Chondrocyte (in vitro differentiated cells): ENCODE results near the gene DIP2C. TPM values are rescaled to one million over a fixed set of nuclear protein-coding genes. Genes with fewer than 3 reads are reported as not detected.
A peak's percentile ranks its signal among the peaks of the same experiment; 100 is the strongest.

Experiments used
- DNase-seq: peaks from one replicate; pipeline ENCODE4 v3.0.0; 2021; ENCODE audit warnings: mixed read lengths, low spot score
- H3K27ac Mint-ChIP-seq: one replicate; pipeline ENCODE4 v1.8.0; 2021; ENCODE audit warnings: mild to moderate bottlenecking, moderate library complexity, mixed read lengths; ENCODE audit not compliant: unreplicated experiment
- H3K27me3 Mint-ChIP-seq: 2 replicates; pipeline ENCODE4 v1.8.0; 2021; ENCODE audit warnings: low read depth, mixed read lengths
- H3K36me3 Mint-ChIP-seq: 2 replicates; pipeline ENCODE4 v1.8.0; 2021; ENCODE audit warnings: low read depth, mixed read lengths
- H3K4me1 Mint-ChIP-seq: 2 replicates; pipeline ENCODE4 v1.8.0; 2021; ENCODE audit warnings: low read depth, mild to moderate bottlenecking, mixed read lengths
- H3K4me3 Mint-ChIP-seq: one replicate; pipeline ENCODE4 v1.8.0; 2021; ENCODE audit warnings: mild to moderate bottlenecking, moderate library complexity, mixed read lengths; ENCODE audit not compliant: unreplicated experiment
- H3K9me3 Mint-ChIP-seq: 2 replicates; pipeline ENCODE4 v1.8.0; 2021; ENCODE audit warnings: low read depth, mixed read lengths
- CTCF ChIP-seq: fragments of 200-600 bp; sonication (generic); IDR thresholded peaks from 2 replicates; pipeline ENCODE4 v1.5.0; 2021; ENCODE audit warnings: antibody characterized with exemption, mild to moderate bottlenecking, moderate library complexity
- total RNA-seq: library from RNA; stranded (reverse); gene quantifications from 3 replicates; pipeline ENCODE4 v1.2.1, GENCODE V29; 2021

Gene DIP2C
- total RNA-seq, 1 donor from 2014 or later, result 47.9 TPM

DNA sequence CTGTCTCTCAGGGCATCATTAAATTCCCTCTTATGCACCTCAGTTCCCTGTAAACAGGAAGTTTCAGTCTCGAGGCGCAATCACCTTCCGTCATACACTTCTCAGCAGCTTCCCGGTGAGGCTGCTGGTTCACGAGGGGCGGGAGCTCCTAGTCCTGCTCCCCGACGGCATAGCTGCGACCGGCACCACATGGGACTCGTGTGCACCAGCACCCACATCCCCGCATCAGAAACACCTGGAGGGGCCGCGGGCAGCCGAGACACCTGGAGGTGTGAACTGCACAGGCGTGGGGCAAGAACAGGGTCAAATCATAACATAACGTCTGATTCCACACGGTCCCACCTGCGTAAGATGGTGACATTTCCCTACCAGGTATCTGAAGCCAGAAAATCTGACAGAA lies 52.7 kb downstream of the DIP2C start:
- H3K4me1 Mint-ChIP-seq, result peaks cover 27% of the 10 kb centered on the region

GRCh38 chr10:636016-636730 lies 53.3 kb downstream of the DIP2C start:
- Mint-ChIP-seq H3K4me3 (no peak overlapping the region), H3K9me3 (no peaks in the 10 kb centered on the region)

More for the DNA sequence above, 52.7 kb downstream of the DIP2C start:
- H3K27me3 Mint-ChIP-seq, result no peaks in the 10 kb centered on the region
- no peaks in the 10 kb centered on the region for H3K36me3 Mint-ChIP-seq
- no peak overlapping the region for H3K27ac Mint-ChIP-seq
- no peaks in the 10 kb centered on the region for H3K9me3 Mint-ChIP-seq
- no peak for TF ChIP-seq CTCF
- H3K4me3 Mint-ChIP-seq, result no peak overlapping the region
- DNase-seq, result no peak

DNA sequence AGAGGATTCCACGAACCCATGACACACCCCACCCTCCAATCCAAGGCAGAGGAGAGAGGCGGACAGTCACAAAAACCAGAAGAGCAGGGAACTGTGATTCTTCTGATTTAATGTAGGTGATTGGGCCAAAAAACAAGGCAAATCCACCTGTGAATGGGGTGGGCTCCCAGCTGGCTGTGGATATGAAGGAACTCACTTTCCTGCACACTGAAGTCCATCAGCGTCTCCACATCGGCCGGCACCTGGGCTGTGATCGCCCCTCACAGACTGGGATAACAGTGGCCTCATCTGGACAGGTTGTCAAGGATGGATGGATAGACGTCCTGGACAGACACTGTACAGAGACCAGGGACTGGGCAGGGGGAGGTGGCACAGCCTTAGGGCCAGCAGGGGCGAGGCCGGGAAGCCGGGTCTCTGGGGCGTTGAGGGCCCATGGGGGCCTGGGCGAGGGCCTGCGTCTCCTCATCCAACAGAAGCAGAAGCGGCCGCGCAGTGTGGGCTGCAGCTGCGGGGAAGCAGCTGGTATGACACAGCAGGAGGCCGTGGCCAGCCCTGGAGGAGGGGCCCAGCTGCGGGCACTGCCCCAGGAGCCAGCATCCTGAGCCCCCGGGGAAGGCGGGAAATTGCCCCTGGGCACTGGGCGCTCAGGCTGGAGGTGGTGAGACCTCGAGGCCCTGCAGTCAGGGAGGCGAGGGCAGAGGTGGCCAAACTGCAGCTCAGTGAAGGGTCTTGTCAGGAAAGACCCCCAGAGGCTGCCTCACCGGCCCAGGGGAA lies 54.2 kb downstream of the DIP2C start:
- Mint-ChIP-seq H3K36me3 (no peaks in the 10 kb centered on the region), H3K4me3 (no peak overlapping the region), H3K27ac (peak overlapping the region; percentile 53), H3K4me1 (peaks cover 34% of the 10 kb centered on the region), H3K9me3 (no peaks in the 10 kb centered on the region), H3K27me3 (no peaks in the 10 kb centered on the region)
- no peak for DNase-seq
- no peak for TF ChIP-seq CTCF

More at GRCh38 chr10:636016-636730, 53.3 kb downstream of the DIP2C start:
- TF ChIP-seq CTCF, result no peak
- Mint-ChIP-seq H3K4me1 (peaks cover 31% of the 10 kb centered on the region), H3K27ac (no peak overlapping the region), H3K36me3 (no peaks in the 10 kb centered on the region), H3K27me3 (no peaks in the 10 kb centered on the region)
- no peak for DNase-seq

GRCh38 chr10:634256-634655 lies 55.2 kb downstream of the DIP2C start:
- H3K4me3 Mint-ChIP-seq, result no peak overlapping the region
- DNase-seq, result no peak
- no peak for TF ChIP-seq CTCF
- no peaks in the 10 kb centered on the region for H3K27me3 Mint-ChIP-seq
- peaks cover 3% of the 10 kb centered on the region for H3K36me3 Mint-ChIP-seq
- no peaks in the 10 kb centered on the region for H3K9me3 Mint-ChIP-seq
- peak overlapping the region; percentile 15 for H3K27ac Mint-ChIP-seq
- peaks cover 34% of the 10 kb centered on the region for H3K4me1 Mint-ChIP-seq
